Upper lobe of left lung (tissue), 6 donors: ENCODE results near the gene ITGAD. TPM values are rescaled to one million over a fixed set of nuclear protein-coding genes. Genes with fewer than 3 reads are reported as not detected.

ENCODE experiments used
- ATAC-seq, 2 donors: fragments of 200-7000 bp; cut with Tn5 transposase; one replicate each; pipeline ENCODE4 v1.9.1; 2022; ENCODE audit warnings: mild to moderate bottlenecking in 2 of 2, moderate library complexity in 2 of 2; ENCODE audit not compliant: low FRiP score in 2 of 2
- DNase-seq, 2 donors: peaks; one replicate each; pipeline ENCODE4 v3.0.0-alpha.2; 2019 to 2020
- H3K27ac ChIP-seq, 4 donors: fragments of 200-600 bp; sonication (generic); one replicate each; pipeline ENCODE4 v1.5.1; 2016 to 2019
- H3K27me3 ChIP-seq, 4 donors: fragments of 200-600 bp; sonication (generic); one replicate each; pipeline ENCODE4 v1.5.1; 2017 to 2019
- H3K36me3 ChIP-seq, 4 donors: fragments of 200-600 bp; sonication (generic); one replicate each; pipeline ENCODE4 v1.5.1; 2016 to 2019
- H3K4me1 ChIP-seq, 4 donors: fragments of 200-600 bp; sonication (generic); one replicate each; pipeline ENCODE4 v1.5.1; 2018 to 2019
- H3K4me3 ChIP-seq, 4 donors: fragments of 200-600 bp; sonication (generic); one replicate each; pipeline ENCODE4 v1.5.1; 2017 to 2019; ENCODE audit warnings: mild to moderate bottlenecking in 2 of 4, moderate library complexity in 1 of 4
- H3K9me3 ChIP-seq, 4 donors: fragments of 200-600 bp; sonication (generic); one replicate each; pipeline ENCODE4 v1.5.1; 2018 to 2019
- CTCF ChIP-seq, 6 experiments: fragments of 450-650 bp in 4 of 6; fragments of 200-600 bp in 2 of 6; sonication (generic) in 2 of 6; IDR thresholded peaks; one replicate each; pipeline ENCODE4 v1.5.1; 2016 to 2019; ENCODE audit warnings: antibody characterized with exemption in 6 of 6
- EP300 ChIP-seq, 4 donors: sonication (generic); formaldehyde crosslinking; IDR thresholded peaks; one replicate each; pipeline ENCODE4 v1.5.1; 2017; ENCODE audit warnings: antibody characterized with exemption in 4 of 4, control low read depth in 2 of 4
- POLR2A ChIP-seq, 4 donors: fragments of 450-650 bp; IDR thresholded peaks; one replicate each; pipeline ENCODE4 v1.5.1; 2016 to 2017; ENCODE audit warnings: antibody characterized with exemption in 4 of 4, mild to moderate bottlenecking in 2 of 4
- POLR2AphosphoS5 ChIP-seq, 2 donors: sonication (generic); formaldehyde crosslinking; IDR thresholded peaks; one replicate each; pipeline ENCODE4 v1.5.1; 2017; ENCODE audit warnings: antibody characterized with exemption in 2 of 2
- WGBS, 2 donors: methylation state at CpG; one replicate each; pipeline ENCODE4 v1.1.5; 2017 to 2018; 5-methylcytosine and 5-hydroxymethylcytosine counted together
- total RNA-seq, 6 donors: library from RNA; depleted of rRNA in 4 of 6; stranded (reverse); fragments of >200 nt in 4 of 6; gene quantifications; one replicate each; pipeline versions ENCODE4 v1.1.0 to v1.2.1, GENCODE V29; 2016 to 2021
- donor health status: DM: no; HTN: no; CAD: no; lungs with moderate emphysema.
- donor health status: DM: no; HTN: yes; CAD: no; lungs with severe emphysema.

The ITGAD gene
- total RNA-seq, 6 donors from 2014 or later: 0.15 to 0.69 (median 0.52) TPM; not detected in 3

GRCh38 chr16:31461201-31461920 lies 68.2 kb downstream of the ITGAD start:
- no peak for TF ChIP-seq EP300 (IDR thresholded peaks at IDR 0.05)
- TF ChIP-seq POLR2A (IDR thresholded peaks at IDR 0.05): no peak
- TF ChIP-seq CTCF (IDR thresholded peaks at IDR 0.05): no peak
- no peak for TF ChIP-seq POLR2AphosphoS5 (IDR thresholded peaks at IDR 0.05)
- no peaks in the 10 kb centered on the region for H3K9me3 ChIP-seq
- H3K4me3 ChIP-seq: no peak overlapping the region
- H3K4me1 ChIP-seq: peaks cover 27 to 36% (median 31%) of the 10 kb centered on the region in 4 donors
- 88 to 92% methylated on average over 8 to 10 of the region's 10 CpGs for WGBS, 2 donors
- no peaks in the 10 kb centered on the region for H3K27me3 ChIP-seq
- DNase-seq (no peak), ATAC-seq (no peak)
- H3K36me3 ChIP-seq: peaks cover 2 to 50% (median 35%) of the 10 kb centered on the region in 4 donors
- peak overlapping the region in 1 of 4 donors; percentile 77 for H3K27ac ChIP-seq

GRCh38 chr16:31461921-31462804 lies 69.0 kb downstream of the ITGAD start:
- Histone ChIP-seq H3K27me3 (no peaks in the 10 kb centered on the region), H3K27ac (no peak overlapping the region), H3K4me1 (peaks cover 19 to 28% (median 23%) of the 10 kb centered on the region in 4 donors), H3K9me3 (no peaks in the 10 kb centered on the region), H3K36me3 (peaks cover 2 to 53% (median 41%) of the 10 kb centered on the region in 4 donors), H3K4me3 (no peak overlapping the region)
- no peak for ATAC-seq
- 88 to 100% methylated on average over 1 to 24 of the region's 35 CpGs for WGBS, 2 donors
- DNase-seq: peak in 1 of 2 donors; percentile 77
- TF ChIP-seq POLR2AphosphoS5 (IDR thresholded peaks at IDR 0.05): no peak

- Histone ChIP-seq H3K27ac (no peak overlapping the region), H3K9me3 (no peaks in the 10 kb centered on the region), H3K27me3 (no peaks in the 10 kb centered on the region), H3K4me3 (no peak overlapping the region), H3K36me3 (peaks cover 2 to 56% (median 41%) of the 10 kb centered on the region in 4 donors), H3K4me1 (peaks cover 9 to 14% (median 12%) of the 10 kb centered on the region in 4 donors)
- WGBS, 2 donors: 94 to 96% methylated on average over 33 to 36 of the region's 36 CpGs
- no peak for TF ChIP-seq POLR2A (IDR thresholded peaks at IDR 0.05)
- TF ChIP-seq CTCF (IDR thresholded peaks at IDR 0.05): no peak
- no peak for TF ChIP-seq EP300 (IDR thresholded peaks at IDR 0.05)
- no peak for TF ChIP-seq POLR2AphosphoS5 (IDR thresholded peaks at IDR 0.05)
- ATAC-seq (no peak), DNase-seq (peak in 1 of 2 donors; percentile 87)
Measured at GRCh38 chr16:31464348-31464769, 71.2 kb downstream of the ITGAD start.

- H3K36me3 ChIP-seq: peaks cover 2 to 56% (median 41%) of the 10 kb centered on the region in 4 donors
- H3K4me3 ChIP-seq: no peak overlapping the region
- no peak for DNase-seq
- WGBS, 2 donors: 93 to 94% methylated on average over 10 to 17 of the region's 17 CpGs
- ATAC-seq: no peak
- H3K27me3 ChIP-seq: no peaks in the 10 kb centered on the region
- peaks cover 9 to 14% (median 12%) of the 10 kb centered on the region in 4 donors for H3K4me1 ChIP-seq
- no peaks in the 10 kb centered on the region for H3K9me3 ChIP-seq
- H3K27ac ChIP-seq: no peak overlapping the region
- TF ChIP-seq EP300 (IDR thresholded peaks at IDR 0.05) (no peak), CTCF (IDR thresholded peaks at IDR 0.05) (no peak), POLR2A (IDR thresholded peaks at IDR 0.05) (no peak), POLR2AphosphoS5 (IDR thresholded peaks at IDR 0.05) (no peak)
Measured at GRCh38 chr16:31464781-31465260, 71.7 kb downstream of the ITGAD start.
